Thyroid gland (tissue), 4 donors: ENCODE data around the gene NELFA.

Experiments used
- POLR2A ChIP-seq, 2 donors: fragments of 450-650 bp; IDR thresholded peaks; one replicate each; pipeline ENCODE4 v1.6.1; 2017; ENCODE audit warnings: antibody characterized with exemption in 2 of 2, mild to moderate bottlenecking in 2 of 2, moderate library complexity in 1 of 2
- TF ChIP-seq, protein P1 (sequence below), 6 experiments: fragments of 200-600 bp in 3 of 6; fragments of 450-650 bp in 3 of 6; sonication (generic) in 3 of 6; IDR thresholded peaks; one replicate each; pipeline ENCODE4 v1.5.1; 2016 to 2019; ENCODE audit warnings: antibody characterized with exemption in 6 of 6, mild to moderate bottlenecking in 2 of 6, inconsistent platforms in 1 of 6, moderate library complexity in 1 of 6

GRCh38 chr4:1987721-1988326, 20.9 kb downstream of the NELFA start:
- no peak for TF ChIP-seq POLR2A (IDR thresholded peaks at IDR 0.05)
- TF ChIP-seq, protein P1, sequence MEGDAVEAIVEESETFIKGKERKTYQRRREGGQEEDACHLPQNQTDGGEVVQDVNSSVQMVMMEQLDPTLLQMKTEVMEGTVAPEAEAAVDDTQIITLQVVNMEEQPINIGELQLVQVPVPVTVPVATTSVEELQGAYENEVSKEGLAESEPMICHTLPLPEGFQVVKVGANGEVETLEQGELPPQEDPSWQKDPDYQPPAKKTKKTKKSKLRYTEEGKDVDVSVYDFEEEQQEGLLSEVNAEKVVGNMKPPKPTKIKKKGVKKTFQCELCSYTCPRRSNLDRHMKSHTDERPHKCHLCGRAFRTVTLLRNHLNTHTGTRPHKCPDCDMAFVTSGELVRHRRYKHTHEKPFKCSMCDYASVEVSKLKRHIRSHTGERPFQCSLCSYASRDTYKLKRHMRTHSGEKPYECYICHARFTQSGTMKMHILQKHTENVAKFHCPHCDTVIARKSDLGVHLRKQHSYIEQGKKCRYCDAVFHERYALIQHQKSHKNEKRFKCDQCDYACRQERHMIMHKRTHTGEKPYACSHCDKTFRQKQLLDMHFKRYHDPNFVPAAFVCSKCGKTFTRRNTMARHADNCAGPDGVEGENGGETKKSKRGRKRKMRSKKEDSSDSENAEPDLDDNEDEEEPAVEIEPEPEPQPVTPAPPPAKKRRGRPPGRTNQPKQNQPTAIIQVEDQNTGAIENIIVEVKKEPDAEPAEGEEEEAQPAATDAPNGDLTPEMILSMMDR (IDR thresholded peaks at IDR 0.05), result no peak
